ENCODE data around the gene KCNAB2.

Gene KCNAB2

DNA sequence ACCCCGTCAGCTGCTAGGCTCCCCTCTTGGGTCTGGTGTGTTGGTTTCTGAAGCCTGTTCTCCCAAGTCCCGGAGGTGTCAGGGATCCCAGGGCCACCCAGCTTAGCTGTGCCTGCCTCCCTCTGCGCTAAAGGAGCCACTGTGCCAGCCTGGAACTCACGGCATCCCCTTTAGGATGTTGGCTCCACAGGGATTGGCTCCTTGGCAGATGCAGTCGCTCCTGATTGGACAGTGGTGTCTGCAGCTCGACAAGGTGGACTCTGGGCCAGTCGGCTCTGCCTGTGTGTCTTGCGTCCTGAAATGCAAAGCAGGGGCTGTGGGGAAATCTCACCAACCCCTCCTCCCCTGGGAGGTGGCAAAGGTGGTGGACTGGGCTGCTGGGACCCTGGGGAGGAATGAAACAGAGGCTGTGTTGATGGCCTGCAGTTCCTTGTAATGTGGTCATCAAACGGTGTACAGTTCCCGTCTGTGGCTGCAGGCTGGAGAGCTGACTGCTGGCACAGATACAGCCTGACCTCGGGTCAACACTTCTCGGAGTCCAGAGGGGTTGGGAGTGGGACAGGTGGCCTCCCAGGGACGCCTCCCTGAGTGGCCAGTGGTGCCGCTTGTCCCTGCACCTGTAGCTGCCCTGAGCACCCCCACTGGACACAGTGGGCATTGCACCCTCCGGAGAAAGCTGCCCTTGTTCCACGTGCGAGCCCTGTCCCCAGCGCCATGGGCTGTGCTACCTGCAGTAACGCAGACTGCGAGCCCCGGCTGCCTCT is 11.5 kb upstream of the KCNAB2 start:
- peak; percentile 47 for DNase-seq

- DNase-seq = no peak
Observed at GRCh38 chr1:6034750-6035096, 11.0 kb upstream of the KCNAB2 start.

- DNase-seq = no peak
Observed at GRCh38 chr1:6035303-6035702, 10.4 kb upstream of the KCNAB2 start.

DNA sequence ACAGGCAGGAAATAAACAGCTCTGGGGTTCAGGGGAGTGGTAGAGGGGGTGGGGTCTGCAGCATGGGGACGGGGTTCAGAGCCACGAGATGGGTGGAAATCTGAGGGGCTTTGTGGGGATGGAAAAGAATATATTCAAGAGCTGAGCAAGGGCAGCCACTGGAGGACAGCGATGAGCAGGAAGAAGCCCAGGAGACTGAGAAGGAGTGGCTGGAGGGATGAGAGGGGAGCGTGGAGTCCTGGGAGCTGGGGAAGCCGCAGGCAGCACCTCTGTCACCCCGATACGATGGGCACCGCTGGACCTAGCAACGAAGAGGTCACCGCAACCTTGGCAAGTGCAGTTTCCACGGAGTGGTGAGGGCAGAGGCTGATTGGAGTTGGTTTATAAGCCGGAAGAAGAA is 10.0 kb upstream of the KCNAB2 start:
- DNase-seq = no peak

- DNase-seq = no peak
Observed at GRCh38 chr1:6037338-6037762, 8.3 kb upstream of the KCNAB2 start.

- no peak for DNase-seq
Observed at GRCh38 chr1:6038603-6039002, 7.1 kb upstream of the KCNAB2 start.

DNA sequence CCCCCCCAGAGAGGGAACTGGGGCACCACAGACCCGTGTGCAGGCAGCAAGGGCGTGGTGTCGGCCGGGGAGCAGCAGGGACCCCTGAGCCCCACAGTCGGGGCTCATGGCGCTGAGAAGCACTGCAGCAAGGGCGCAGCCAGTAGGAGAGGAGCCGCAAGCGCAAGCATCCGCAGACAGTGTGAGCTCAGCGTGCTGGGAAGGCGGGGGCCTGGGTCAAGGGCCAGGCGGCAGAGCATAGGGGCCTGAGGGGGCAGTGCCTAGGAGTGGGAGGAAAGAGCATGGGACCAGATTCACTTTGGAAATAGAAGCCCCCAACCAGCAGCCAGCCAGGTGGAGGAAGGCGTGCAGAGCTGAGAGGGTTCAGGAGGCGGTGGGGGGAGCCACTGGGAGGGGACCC is 6.7 kb upstream of the KCNAB2 start:
- DNase-seq = no peak

DNA sequence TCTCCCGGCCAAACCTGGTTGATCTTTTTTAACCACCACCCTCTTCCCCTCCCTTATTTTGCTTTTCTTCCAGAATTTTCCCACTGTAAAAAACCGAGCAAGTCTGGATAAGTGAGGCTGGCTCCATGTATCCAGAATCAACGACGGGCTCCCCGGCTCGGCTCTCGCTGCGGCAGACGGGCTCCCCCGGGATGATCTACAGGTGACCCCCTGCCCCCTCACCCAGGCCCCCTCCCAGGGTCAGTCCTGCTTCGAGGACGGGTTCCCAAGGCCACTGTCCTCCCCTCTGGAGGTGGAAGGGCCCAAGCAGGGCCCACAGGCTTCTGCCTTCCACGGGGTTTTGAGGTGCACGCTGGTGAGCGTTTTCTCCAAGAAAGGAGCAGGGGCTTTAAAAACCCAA is 5.2 kb upstream of the KCNAB2 start:
- DNase-seq = no peak

DNA sequence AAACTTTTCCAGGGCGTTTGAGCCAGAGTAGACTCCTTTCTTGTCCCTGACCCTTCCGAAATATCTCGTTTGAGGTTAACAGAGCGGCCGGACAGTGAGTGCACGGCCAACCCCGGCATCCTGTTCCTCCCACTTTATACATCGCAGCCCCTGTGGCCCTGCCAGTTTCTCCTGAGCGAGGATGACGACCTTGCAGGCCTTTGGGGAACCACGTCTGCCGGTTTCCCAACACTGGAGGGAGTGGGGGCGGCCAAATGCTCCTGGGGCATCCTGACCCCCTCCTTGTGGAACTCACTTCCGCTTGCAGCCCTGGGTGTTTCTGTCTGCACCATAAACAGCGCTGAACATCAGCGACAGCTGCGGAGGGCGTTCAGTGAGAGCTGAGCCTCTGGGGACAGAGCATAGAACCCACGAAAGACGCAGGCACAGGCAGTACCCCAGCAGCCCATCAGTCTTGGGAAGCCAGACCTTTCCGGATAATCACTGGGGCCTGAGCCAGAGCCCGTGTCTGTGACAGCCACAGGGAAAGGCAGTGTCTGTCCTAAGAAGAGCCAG is 4.8 kb upstream of the KCNAB2 start:
- no peak for DNase-seq

DNA sequence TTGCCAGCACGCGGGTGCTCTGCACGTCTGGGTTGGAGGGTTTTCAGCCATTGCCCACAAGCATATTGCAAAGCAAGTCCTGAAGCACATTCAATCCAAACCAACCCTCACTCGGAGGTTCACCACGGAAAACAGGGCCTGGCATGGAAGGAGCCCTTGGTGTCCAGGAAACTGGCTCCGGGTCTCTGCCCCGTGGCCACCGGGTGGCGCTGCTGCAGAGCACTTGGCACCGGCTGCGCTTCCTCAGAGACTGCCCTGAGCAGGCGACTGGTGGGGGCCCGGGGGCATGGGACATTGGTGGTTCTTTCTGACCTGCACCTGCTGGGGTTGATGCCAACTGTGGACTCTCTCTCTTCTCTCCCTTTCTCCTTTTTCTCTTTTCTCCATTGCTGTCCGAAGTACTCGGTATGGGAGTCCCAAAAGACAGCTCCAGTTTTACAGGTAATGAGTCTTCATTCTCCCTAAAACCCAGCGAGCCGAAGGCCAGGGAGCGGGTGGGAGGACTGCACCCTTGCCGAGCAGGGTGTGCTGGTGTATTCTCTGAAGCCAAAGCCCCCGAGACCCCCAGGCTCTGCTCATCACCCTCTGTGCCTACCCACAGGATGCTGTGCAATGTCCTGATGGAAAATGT is 4.1 kb upstream of the KCNAB2 start:
- DNase-seq = peak; percentile 32

- no peak for DNase-seq
Observed at GRCh38 chr1:6043561-6043960, 2.1 kb upstream of the KCNAB2 start.

DNA sequence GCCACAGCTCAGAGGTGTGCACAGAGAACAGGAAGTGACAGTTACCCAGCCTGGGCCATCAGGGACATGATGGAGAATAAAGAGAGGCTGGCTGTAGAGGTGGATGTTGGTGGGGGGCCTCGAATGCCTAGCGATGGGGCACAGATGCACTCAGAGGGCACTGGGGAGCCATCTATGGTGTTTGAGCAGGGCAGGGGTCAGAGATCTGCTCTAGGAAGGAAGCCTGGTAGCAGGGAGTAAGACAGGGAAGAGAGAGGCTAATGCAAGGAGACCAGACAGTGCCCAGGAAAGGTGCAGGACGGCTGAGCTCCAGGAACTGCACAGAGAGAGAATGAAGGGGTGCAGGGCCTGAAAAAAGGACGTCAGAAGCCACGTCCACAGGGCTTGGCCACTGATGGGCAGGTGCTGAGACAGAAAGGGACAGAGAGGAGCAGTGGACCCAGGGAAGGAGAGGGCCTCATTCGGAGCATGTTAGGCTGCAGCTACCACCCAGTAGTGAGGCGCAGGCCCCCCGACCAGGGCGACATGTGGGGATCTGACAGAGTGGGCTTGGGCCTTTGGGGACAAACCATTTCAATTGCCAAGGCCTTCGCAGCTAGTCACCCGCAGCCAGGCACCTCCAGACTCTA is 1.1 kb upstream of the KCNAB2 start:
- no peak for DNase-seq

GRCh38 chr1:6045110-6045502 is 582 bp upstream of the KCNAB2 start:
- no peak for DNase-seq

GRCh38 chr1:6046279-6046678 is 591 bp downstream of the KCNAB2 start:
- DNase-seq = no peak

DNA sequence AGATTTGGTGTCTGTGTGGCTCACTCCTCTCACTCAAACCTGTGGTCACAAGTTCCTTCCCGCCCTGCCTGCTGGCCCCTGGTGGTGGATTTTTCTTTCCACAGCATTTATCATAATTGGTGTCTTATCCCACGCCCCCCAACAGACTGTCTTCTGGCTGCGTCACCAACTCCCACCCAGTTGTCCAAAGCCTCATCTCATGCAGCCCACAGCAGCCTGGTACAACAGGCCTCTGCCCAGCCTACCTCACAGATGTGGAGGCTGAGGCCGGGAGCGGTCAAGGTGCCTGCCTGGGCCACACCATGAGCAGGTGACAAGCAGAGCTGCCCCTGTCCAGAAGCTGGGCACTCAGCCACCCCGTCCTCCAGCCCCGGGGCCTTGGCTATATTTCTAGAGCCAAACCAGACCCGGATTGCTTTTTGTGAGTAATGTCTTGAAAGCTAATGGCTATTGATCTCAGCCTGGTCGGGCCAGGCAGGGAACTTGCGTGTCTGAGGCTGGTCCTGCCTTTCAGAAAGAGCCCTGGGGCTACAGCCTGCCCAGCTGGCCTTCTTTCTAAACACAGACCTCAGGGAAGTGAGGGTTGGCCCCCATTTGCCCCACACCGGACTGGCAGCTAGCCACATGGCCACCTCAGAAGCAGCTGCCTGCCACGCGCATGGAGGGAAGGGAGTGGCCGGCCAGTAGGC is 2.6 kb downstream of the KCNAB2 start:
- DNase-seq = no peak

GRCh38 chr1:6049419-6049818 is 3.7 kb downstream of the KCNAB2 start:
- DNase-seq = no peak

- no peak for DNase-seq
Observed at GRCh38 chr1:6051423-6051822, 5.7 kb downstream of the KCNAB2 start.

- DNase-seq = peak; percentile 83
Observed at GRCh38 chr1:6052543-6053205, 7.0 kb downstream of the KCNAB2 start.

DNA sequence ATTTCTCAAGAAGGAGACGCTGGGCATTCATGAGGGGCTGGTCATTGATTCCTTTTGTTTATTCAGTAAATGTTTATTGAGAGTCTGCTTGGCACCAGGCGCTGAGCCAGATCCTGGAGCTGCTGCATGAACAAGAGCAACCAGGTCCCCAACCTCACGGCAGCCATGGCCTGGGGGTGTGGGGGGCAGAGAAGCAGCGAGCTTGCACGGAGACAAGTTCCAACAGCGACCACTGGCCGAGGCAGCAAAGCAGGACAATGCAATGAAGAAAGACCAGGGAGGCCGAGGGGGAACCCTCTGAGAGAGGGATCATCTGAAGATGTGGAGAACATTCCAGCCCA is 7.5 kb downstream of the KCNAB2 start:
- no peak for DNase-seq

- DNase-seq = peak; percentile 29
Observed at GRCh38 chr1:6054596-6054995, 8.9 kb downstream of the KCNAB2 start.

DNA sequence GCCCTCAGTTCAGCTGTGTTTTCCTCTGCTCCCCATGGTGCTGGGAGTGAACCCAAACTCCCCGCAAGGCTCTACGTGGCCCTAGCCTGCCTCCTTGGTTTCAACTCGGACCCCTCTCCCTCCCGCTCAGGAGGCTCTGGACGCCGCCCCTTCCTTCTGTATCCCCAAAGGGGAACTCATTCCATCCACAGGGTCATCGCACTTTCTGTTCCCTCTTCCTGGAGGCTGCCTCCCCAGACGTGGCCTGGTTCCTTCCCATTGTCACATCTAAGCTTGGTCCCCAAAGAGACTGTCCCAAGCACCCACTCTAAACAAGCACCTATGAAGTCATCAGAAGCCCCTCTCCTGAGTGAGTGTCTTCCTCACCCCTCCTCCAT is 10.9 kb downstream of the KCNAB2 start:
- DNase-seq = no peak

DNA sequence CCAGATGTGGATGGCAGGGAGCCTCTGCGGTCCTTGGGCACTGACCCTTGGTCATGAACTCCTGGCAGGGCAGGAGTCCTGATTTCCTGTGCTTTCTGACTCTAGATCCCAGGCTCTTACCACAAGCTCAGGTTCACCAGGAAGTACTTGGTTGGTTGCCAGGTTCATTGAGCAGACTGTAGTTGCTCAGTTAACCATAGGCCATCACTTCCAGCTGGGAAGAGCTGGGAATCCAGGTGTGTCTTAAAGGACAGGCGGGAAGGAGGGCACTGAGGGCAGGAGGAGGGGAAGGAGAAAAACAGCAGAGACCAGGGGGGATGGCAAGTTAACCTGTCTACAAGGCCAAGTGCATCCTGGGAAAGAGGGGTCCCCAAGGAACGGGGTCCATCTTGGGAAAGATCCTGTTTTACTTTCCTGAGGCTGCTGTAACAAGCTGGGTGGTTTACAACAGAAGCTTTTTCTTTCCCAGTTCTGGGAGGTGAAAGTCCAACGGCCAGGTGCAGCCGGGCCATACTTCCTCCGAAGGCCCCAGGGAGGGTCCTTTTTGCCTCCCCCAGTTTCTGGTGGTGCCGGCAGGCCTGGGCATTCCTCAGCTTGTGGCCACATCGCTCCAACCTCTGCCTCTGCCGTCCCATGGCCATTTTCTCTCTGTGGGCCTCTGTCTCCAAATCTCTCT is 11.6 kb downstream of the KCNAB2 start:
- DNase-seq = no peak

DNA sequence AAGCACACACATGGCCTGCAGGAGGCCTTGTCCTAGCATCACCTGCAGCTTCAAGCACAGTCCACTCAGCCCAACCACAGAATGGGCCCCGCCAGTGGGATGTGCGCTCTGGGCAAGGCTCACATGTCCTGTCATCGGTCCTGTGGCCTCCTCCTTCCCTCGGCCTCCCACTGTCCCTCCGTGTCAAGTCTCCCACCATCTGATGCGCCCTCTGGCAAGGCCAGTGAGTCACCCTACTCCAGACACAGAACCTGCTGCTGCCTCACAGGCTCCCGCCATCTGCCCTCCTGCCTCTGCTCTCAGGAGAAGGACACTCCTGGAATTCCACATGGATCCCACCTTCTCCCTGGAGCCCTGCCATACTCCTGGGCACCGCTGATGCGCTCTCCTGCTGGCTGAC is 14.2 kb downstream of the KCNAB2 start:
- DNase-seq = no peak
